Measurements from ENCODE around the gene G6PC3.
"Not testable (repeated sequence)": the region's sequence is repeated elsewhere in the genome, so short reads cannot be mapped to it uniquely, and the experiment has no call there.

G6PC3 gene, protein sequence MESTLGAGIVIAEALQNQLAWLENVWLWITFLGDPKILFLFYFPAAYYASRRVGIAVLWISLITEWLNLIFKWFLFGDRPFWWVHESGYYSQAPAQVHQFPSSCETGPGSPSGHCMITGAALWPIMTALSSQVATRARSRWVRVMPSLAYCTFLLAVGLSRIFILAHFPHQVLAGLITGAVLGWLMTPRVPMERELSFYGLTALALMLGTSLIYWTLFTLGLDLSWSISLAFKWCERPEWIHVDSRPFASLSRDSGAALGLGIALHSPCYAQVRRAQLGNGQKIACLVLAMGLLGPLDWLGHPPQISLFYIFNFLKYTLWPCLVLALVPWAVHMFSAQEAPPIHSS

DNA sequence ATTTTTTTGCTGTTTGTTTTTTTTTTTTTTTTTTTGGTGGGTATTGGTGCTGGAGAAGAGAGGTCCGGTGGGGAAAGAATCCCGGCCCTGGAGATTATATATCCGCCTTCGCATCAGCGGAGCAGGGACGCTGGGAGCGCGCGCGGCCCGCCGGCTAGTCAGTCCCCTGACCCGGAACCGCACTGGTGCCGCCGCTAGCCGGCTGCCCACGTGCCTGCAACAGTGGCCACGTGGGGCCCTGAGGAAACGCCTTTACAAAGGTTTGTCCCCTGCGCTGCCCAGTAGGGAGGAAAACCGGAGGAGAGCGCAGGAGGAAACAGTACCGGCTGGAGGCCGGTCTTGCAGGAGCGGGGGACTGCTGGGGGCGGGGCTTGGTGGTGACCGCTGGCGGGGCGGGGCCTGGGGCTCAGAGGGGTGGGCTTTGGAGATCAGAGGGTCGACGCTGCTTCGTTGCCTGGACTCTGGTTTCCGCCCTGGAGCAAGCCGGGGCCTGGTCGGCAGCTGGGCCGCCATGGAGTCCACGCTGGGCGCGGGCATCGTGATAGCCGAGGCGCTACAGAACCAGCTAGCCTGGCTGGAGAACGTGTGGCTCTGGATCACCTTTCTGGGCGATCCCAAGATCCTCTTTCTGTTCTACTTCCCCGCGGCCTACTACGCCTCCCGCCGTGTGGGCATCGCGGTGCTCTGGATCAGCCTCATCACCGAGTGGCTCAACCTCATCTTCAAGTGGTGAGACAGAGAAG lies at the start of gene G6PC3:
Gene G6PC3 (plus strand): TSS at position 281 of the 743 bp plus-strand sequence. CDS start 231 bp downstream, at position 512.
- Histone ChIP-seq H3K36me3 (replicated peaks; ENCODE audit: insufficient read depth, low read length) (no peaks in the 10 kb centered on the region), H4K20me1 (ENCODE audit: insufficient read depth, low read length) (no peaks in the 10 kb centered on the region), H3K9me3 (replicated peaks; ENCODE audit: insufficient read depth, low read length) (no peaks in the 10 kb centered on the region), H3F3A (ENCODE audit: insufficient read depth, low read length) (peaks cover 27% of the 10 kb centered on the region), H3K4me1 (ENCODE audit: low read length) (peaks cover 11% of the 10 kb centered on the region), H3K9ac (ENCODE audit: low read length) (peak within 1 kb of the TSS; percentile 80), H3K27me3 (replicated peaks; ENCODE audit: insufficient read depth, low read length) (no peaks in the 10 kb centered on the region), H3K27ac (ENCODE audit: low read length) (peak within 1 kb of the TSS; percentile 75; the same call in 1 of the 2 replicates), H2AFZ (ENCODE audit: low read length) (peak within 1 kb of the TSS; percentile 98), H3K4me3 (ENCODE audit: low read length) (peak within 1 kb of the TSS; percentile 94), H3K79me2 (ENCODE audit: low read length) (peaks cover 42% of the 10 kb centered on the region), H3K9me2 (replicated peaks; ENCODE audit: insufficient read depth, low read length) (no peaks in the 10 kb centered on the region), H3K4me2 (ENCODE audit: low read depth, low read length) (peak within 1 kb of the TSS; percentile 96)
- no peak for TF ChIP-seq EZH2 (optimal IDR thresholded peaks at IDR 0.05; ENCODE audit: low read depth, low read length)
- TF ChIP-seq EZH2phosphoT487 (IDR thresholded peaks at IDR 0.05; ENCODE audit: low read length) = no peak
- TF ChIP-seq, protein P1, sequence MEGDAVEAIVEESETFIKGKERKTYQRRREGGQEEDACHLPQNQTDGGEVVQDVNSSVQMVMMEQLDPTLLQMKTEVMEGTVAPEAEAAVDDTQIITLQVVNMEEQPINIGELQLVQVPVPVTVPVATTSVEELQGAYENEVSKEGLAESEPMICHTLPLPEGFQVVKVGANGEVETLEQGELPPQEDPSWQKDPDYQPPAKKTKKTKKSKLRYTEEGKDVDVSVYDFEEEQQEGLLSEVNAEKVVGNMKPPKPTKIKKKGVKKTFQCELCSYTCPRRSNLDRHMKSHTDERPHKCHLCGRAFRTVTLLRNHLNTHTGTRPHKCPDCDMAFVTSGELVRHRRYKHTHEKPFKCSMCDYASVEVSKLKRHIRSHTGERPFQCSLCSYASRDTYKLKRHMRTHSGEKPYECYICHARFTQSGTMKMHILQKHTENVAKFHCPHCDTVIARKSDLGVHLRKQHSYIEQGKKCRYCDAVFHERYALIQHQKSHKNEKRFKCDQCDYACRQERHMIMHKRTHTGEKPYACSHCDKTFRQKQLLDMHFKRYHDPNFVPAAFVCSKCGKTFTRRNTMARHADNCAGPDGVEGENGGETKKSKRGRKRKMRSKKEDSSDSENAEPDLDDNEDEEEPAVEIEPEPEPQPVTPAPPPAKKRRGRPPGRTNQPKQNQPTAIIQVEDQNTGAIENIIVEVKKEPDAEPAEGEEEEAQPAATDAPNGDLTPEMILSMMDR (IDR thresholded peaks at IDR 0.05; ENCODE audit: low read length) = no peak
- DNase-seq = peak; percentile 97

DNA sequence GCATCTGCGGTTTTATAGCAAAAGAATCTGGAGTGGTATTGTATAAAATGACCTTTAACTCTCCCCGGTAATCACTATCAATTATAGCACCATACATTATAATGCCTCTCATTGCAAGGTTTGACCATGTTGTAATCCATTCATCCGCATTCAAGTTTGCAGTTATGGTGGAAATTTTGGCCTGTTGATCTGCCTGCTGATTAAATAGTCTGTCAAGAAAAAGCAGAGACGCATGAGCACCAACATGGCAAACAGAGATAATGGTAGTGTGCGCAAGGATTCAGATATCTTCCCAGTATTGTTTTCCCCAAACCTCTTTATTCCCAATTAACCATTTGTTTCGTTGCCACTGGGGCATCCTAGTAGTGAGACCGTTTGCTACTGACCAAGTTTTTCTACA lies 49.3 kb upstream of the G6PC3 start:
- DNase-seq; H3K4me3 ChIP-seq (ENCODE audit: low read length); H4K20me1 ChIP-seq (ENCODE audit: insufficient read depth, low read length); H2AFZ ChIP-seq (ENCODE audit: low read length); H3K27ac ChIP-seq (ENCODE audit: low read length); H3K4me2 ChIP-seq (ENCODE audit: low read depth, low read length); H3K9me3 ChIP-seq (replicated peaks; ENCODE audit: insufficient read depth, low read length); H3K9me2 ChIP-seq (replicated peaks; ENCODE audit: insufficient read depth, low read length); H3K9ac ChIP-seq (ENCODE audit: low read length); H3K79me2 ChIP-seq (ENCODE audit: low read length); H3K36me3 ChIP-seq (replicated peaks; ENCODE audit: insufficient read depth, low read length); H3K27me3 ChIP-seq (replicated peaks; ENCODE audit: insufficient read depth, low read length); H3K4me1 ChIP-seq (ENCODE audit: low read length); H3F3A ChIP-seq (ENCODE audit: insufficient read depth, low read length): not testable (repeated sequence)

DNA sequence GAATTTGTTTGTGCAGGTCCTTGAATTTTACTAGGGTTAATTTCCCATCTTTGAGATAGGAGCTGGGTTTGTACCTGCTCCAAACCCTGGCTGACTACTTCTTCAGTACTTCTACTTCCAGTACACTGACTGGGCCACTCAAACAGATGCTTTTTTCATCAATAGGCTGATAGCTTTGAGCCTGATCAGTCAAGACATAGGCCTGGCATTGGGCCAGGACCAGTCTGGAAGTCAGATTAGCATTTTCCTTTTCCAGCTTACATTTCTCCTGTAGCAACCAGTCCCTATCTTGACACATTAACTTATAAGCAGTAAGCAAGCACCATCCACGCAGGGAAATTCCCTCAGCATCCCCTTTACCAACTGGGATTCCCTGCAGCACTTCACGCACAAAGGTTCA lies 48.3 kb upstream of the G6PC3 start:
- Histone ChIP-seq H3K9me3 (replicated peaks; ENCODE audit: insufficient read depth, low read length) (no peaks in the 10 kb centered on the region), H3K36me3 (replicated peaks; ENCODE audit: insufficient read depth, low read length) (no peaks in the 10 kb centered on the region), H3K27ac (ENCODE audit: low read length) (no peak overlapping the region), H4K20me1 (ENCODE audit: insufficient read depth, low read length) (no peaks in the 10 kb centered on the region), H3K4me2 (ENCODE audit: low read depth, low read length) (no peak overlapping the region), H3F3A (ENCODE audit: insufficient read depth, low read length) (no peaks in the 10 kb centered on the region), H3K4me1 (ENCODE audit: low read length) (no peaks in the 10 kb centered on the region), H3K27me3 (replicated peaks; ENCODE audit: insufficient read depth, low read length) (no peaks in the 10 kb centered on the region), H3K79me2 (ENCODE audit: low read length) (no peaks in the 10 kb centered on the region), H2AFZ (ENCODE audit: low read length) (no peak overlapping the region), H3K4me3 (ENCODE audit: low read length) (no peak overlapping the region), H3K9ac (ENCODE audit: low read length) (no peak overlapping the region), H3K9me2 (replicated peaks; ENCODE audit: insufficient read depth, low read length) (no peaks in the 10 kb centered on the region)
- no peak for DNase-seq
- TF ChIP-seq EZH2 (optimal IDR thresholded peaks at IDR 0.05; ENCODE audit: low read depth, low read length) = no peak
- TF ChIP-seq EZH2phosphoT487 (IDR thresholded peaks at IDR 0.05; ENCODE audit: low read length) = no peak

DNA sequence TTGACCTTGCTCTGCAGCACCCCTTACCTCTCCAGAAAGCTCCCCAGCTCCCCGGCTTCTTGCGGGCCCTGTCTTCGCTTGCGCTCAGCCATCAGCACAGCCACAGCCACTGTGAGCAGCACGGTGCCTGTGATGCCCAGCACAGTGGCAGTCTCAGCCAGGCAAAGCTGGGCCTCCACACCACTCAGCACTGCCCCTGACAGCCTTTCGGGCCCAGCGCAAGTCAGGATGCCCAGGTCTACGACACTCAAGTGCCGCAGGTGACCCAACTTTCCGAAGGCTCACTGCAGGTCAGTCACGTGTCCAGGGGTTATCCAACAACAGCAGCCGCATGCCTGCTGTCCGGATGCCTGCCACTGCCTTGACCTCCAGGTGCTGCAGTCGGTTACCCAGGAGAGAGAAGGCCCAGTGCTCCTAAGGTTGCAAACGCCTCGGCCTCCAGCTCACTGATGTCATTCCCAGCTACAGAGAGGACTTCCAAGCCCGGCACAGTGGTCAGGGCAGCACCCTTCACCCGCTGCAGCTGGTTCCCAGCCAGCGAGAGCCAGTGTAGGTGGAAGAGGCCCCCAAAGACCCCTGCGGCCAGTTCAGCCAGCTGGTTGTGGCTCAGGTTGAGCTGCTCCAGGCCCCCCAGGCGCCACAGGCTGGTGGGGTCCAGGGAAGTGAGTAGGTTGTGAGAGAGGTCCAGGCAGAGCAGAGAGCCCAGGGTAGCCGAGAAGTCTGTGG lies 46.8 kb upstream of the G6PC3 start:
- Histone ChIP-seq H2AFZ (ENCODE audit: low read length) (no peak overlapping the region), H3K27me3 (replicated peaks; ENCODE audit: insufficient read depth, low read length) (no peaks in the 10 kb centered on the region), H3K4me1 (ENCODE audit: low read length) (no peaks in the 10 kb centered on the region), H3F3A (ENCODE audit: insufficient read depth, low read length) (no peaks in the 10 kb centered on the region), H3K79me2 (ENCODE audit: low read length) (no peaks in the 10 kb centered on the region), H3K27ac (ENCODE audit: low read length) (no peak overlapping the region), H3K36me3 (replicated peaks; ENCODE audit: insufficient read depth, low read length) (no peaks in the 10 kb centered on the region), H3K4me3 (ENCODE audit: low read length) (no peak overlapping the region), H3K9me2 (replicated peaks; ENCODE audit: insufficient read depth, low read length) (no peaks in the 10 kb centered on the region), H3K9me3 (replicated peaks; ENCODE audit: insufficient read depth, low read length) (no peaks in the 10 kb centered on the region), H3K9ac (ENCODE audit: low read length) (no peak overlapping the region), H4K20me1 (ENCODE audit: insufficient read depth, low read length) (no peaks in the 10 kb centered on the region), H3K4me2 (ENCODE audit: low read depth, low read length) (no peak overlapping the region)
- no peak for DNase-seq
- TF ChIP-seq EZH2phosphoT487 (IDR thresholded peaks at IDR 0.05; ENCODE audit: low read length) (no peak), EZH2 (optimal IDR thresholded peaks at IDR 0.05; ENCODE audit: low read depth, low read length) (no peak)
- TF ChIP-seq, protein P1 (IDR thresholded peaks at IDR 0.05; ENCODE audit: low read length) = no peak

Measured in MM.1S (cell line).